HL-60 (cell line): ENCODE measurements around the gene TMCO2.

Source experiments
- DNase-seq, 2 experiments: peaks; one replicate each; pipeline ENCODE4 v3.0.0-alpha.2; 2010 to 2020; ENCODE audit warnings: low read depth in 1 of 2, low spot score in 1 of 2
- H3K27ac ChIP-seq: fragments of 250-450 bp; sonication (Bioruptor Pico); replicated peaks from 2 replicates; pipeline ENCODE4 v1.5.1; 2020; ENCODE audit warnings: mild to moderate bottlenecking, moderate library complexity
- H3K27me3 ChIP-seq: fragments of 250-450 bp; sonication (Bioruptor Pico); 2 replicates; pipeline ENCODE4 v1.5.1; 2021; ENCODE audit warnings: mild to moderate bottlenecking, moderate library complexity; ENCODE audit not compliant: insufficient read depth, poor library complexity, severe bottlenecking
- H3K4me3 ChIP-seq: replicated peaks from 2 replicates; pipeline ENCODE4 v1.5.1; 2011; ENCODE audit warnings: mild to moderate bottlenecking, control low read depth, low read length; ENCODE audit not compliant: insufficient read depth
- GABPA ChIP-seq: IDR thresholded peaks from 2 replicates; pipeline ENCODE4 v1.6.1; 2012; ENCODE audit warnings: low read depth
- POLR2AphosphoS5 ChIP-seq: IDR thresholded peaks from 2 replicates; pipeline ENCODE4 v1.6.1; 2012; ENCODE audit warnings: low read depth
- REST ChIP-seq: IDR thresholded peaks from 2 replicates; pipeline ENCODE4 v1.6.1; 2012; ENCODE audit warnings: low read depth; ENCODE audit not compliant: insufficient replicate concordance
- SPI1 ChIP-seq: IDR thresholded peaks from 2 replicates; pipeline ENCODE4 v1.6.1; 2012; ENCODE audit warnings: low read depth, mild to moderate bottlenecking, borderline replicate concordance
- TF ChIP-seq, protein P1 (sequence below): IDR thresholded peaks from one replicate; pipeline ENCODE4 v1.5.1; 2011; ENCODE audit warnings: low read length, control low read depth, inconsistent platforms; ENCODE audit not compliant: insufficient read depth

The TMCO2 gene

DNA sequence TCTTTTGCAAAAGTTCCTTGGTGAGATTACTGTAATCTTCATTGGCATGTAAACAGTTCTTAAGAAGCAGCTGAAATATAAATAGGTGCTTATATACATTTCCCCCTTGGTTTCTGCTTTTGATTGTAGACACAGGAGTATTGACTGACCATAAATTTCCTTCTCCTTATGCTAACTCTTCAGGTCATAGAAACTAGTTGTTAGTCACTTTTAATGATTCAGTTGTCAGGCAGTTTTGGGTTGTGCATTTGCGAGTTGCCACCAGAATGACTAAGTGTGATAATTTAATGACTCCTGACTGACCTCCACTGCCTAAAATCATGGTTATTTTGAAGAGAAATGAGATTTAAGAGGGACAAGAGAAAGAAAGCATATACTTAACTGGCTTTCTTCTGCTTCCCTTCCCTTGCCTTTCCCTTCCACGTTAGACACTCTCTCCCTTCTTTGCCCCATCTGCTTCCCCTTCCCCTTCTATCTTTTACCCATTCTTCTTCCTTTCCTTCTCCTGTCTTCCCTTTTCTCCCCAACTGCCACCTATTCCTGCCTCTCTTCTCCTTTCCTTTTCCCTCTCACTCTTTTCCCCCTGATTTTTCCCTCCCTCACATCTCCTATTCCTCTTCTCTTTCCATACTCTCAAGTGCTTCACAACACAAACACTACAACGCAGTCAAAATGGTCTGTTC is 22.6 kb downstream of the TMCO2 start:
- no peak for TF ChIP-seq POLR2AphosphoS5
- TF ChIP-seq SPI1, result no peak
- no peak for TF ChIP-seq GABPA
- TF ChIP-seq, protein P1, sequence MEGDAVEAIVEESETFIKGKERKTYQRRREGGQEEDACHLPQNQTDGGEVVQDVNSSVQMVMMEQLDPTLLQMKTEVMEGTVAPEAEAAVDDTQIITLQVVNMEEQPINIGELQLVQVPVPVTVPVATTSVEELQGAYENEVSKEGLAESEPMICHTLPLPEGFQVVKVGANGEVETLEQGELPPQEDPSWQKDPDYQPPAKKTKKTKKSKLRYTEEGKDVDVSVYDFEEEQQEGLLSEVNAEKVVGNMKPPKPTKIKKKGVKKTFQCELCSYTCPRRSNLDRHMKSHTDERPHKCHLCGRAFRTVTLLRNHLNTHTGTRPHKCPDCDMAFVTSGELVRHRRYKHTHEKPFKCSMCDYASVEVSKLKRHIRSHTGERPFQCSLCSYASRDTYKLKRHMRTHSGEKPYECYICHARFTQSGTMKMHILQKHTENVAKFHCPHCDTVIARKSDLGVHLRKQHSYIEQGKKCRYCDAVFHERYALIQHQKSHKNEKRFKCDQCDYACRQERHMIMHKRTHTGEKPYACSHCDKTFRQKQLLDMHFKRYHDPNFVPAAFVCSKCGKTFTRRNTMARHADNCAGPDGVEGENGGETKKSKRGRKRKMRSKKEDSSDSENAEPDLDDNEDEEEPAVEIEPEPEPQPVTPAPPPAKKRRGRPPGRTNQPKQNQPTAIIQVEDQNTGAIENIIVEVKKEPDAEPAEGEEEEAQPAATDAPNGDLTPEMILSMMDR, result no peak
- TF ChIP-seq REST, result no peak
- H3K27ac ChIP-seq, result no peak overlapping the region
- no peaks in the 10 kb centered on the region for H3K27me3 ChIP-seq
- DNase-seq, result no peak
- no peak overlapping the region for H3K4me3 ChIP-seq

- no peak overlapping the region for H3K27ac ChIP-seq
These were observed 25.0 kb downstream of the TMCO2 start for GRCh38 chr1:40272653-40273213.

More at GRCh38 chr1:40272653-40273213, 25.0 kb downstream of the TMCO2 start:
- no peak overlapping the region for H3K4me3 ChIP-seq
- H3K27me3 ChIP-seq, result no peaks in the 10 kb centered on the region
- DNase-seq, result no peak
- no peak for TF ChIP-seq POLR2AphosphoS5
- TF ChIP-seq, protein P1, result no peak
- no peak for TF ChIP-seq GABPA
- TF ChIP-seq REST, result no peak
- no peak for TF ChIP-seq SPI1
